HAP-1 (cell line): Measurements from ENCODE around the gene CDH22.

ENCODE experiments used
- DNase-seq, 2 experiments: peaks; one replicate each; pipeline ENCODE4 v3.0.0-alpha.2; 2016 to 2020; ENCODE audit warnings: low spot score in 2 of 2
- H3K27me3 ChIP-seq: fragments of 250-450 bp; sonication (Bioruptor Pico); 2 replicates; pipeline ENCODE4 v1.5.1; 2020; ENCODE audit warnings: low read depth, mild to moderate bottlenecking, moderate library complexity
- H3K36me3 ChIP-seq: fragments of 250-450 bp; sonication (Bioruptor Pico); replicated peaks from 2 replicates; pipeline ENCODE4 v1.5.1; 2020; ENCODE audit warnings: mild to moderate bottlenecking
- H3K4me1 ChIP-seq: fragments of 250-450 bp; sonication (Bioruptor Pico); 2 replicates; pipeline ENCODE4 v1.5.1; 2020; ENCODE audit warnings: mild to moderate bottlenecking
- H3K4me3 ChIP-seq: fragments of 250-450 bp; sonication (Bioruptor Pico); 2 replicates; pipeline ENCODE4 v1.5.1; 2020; ENCODE audit warnings: mild to moderate bottlenecking, moderate library complexity
- H3K9me3 ChIP-seq: fragments of 250-450 bp; sonication (Bioruptor Pico); 2 replicates; pipeline ENCODE4 v1.5.1; 2020; ENCODE audit warnings: mild to moderate bottlenecking, moderate library complexity
- in situ Hi-C: fragments of 300-500 bp; cut with MboI; formaldehyde crosslinking; loops from 3 replicates; pipeline ENCODE4 v1.14.3; 2020; ENCODE audit warnings: low sequenced_read_pairs, inconsistent platforms, mixed read lengths

CDH22 gene

GRCh38 chr20:46257887-46258286, 50.4 kb downstream of the CDH22 start:
- H3K9me3 ChIP-seq, result no peaks in the 10 kb centered on the region
- H3K27me3 ChIP-seq, result peaks cover 16% of the 10 kb centered on the region
- H3K4me1 ChIP-seq, result no peaks in the 10 kb centered on the region
- no peaks in the 10 kb centered on the region for H3K36me3 ChIP-seq
- H3K4me3 ChIP-seq, result no peak overlapping the region
- no peak for DNase-seq
- in situ Hi-C loops, result no loop called here

- in situ Hi-C loops, result no loop called here
- peaks cover 27% of the 10 kb centered on the region for H3K27me3 ChIP-seq
- DNase-seq, result no peak
- no peak overlapping the region for H3K4me3 ChIP-seq
- no peaks in the 10 kb centered on the region for H3K9me3 ChIP-seq
- H3K4me1 ChIP-seq, result no peaks in the 10 kb centered on the region
- H3K36me3 ChIP-seq, result no peaks in the 10 kb centered on the region
These were observed 52.0 kb downstream of the CDH22 start for GRCh38 chr20:46256293-46256692.

- H3K9me3 ChIP-seq, result no peaks in the 10 kb centered on the region
- no peaks in the 10 kb centered on the region for H3K4me1 ChIP-seq
- DNase-seq, result peak in 1 of 2 experiments; percentile 72
- H3K4me3 ChIP-seq, result no peak overlapping the region
- peaks cover 29% of the 10 kb centered on the region for H3K27me3 ChIP-seq
- H3K36me3 ChIP-seq, result no peaks in the 10 kb centered on the region
- in situ Hi-C loops, result no loop called here
These were observed 52.7 kb downstream of the CDH22 start for GRCh38 chr20:46255440-46256104.

GRCh38 chr20:46253391-46253790, 54.9 kb downstream of the CDH22 start:
- no peak overlapping the region for H3K4me3 ChIP-seq
- no peaks in the 10 kb centered on the region for H3K9me3 ChIP-seq
- no peaks in the 10 kb centered on the region for H3K4me1 ChIP-seq
- no peaks in the 10 kb centered on the region for H3K36me3 ChIP-seq
- in situ Hi-C loops, result no loop called here
- DNase-seq, result peak in 1 of 2 experiments; percentile 19
- H3K27me3 ChIP-seq, result peaks cover 35% of the 10 kb centered on the region

GRCh38 chr20:46252352-46253091, 55.8 kb downstream of the CDH22 start:
- in situ Hi-C loops, result no loop called here
- Histone ChIP-seq H3K36me3 (no peaks in the 10 kb centered on the region), H3K4me3 (no peak overlapping the region), H3K4me1 (no peaks in the 10 kb centered on the region), H3K9me3 (no peaks in the 10 kb centered on the region), H3K27me3 (peaks cover 38% of the 10 kb centered on the region)
- no peak for DNase-seq

- in situ Hi-C loops, result no loop called here
- Histone ChIP-seq H3K27me3 (peaks cover 51% of the 10 kb centered on the region), H3K4me3 (no peak overlapping the region), H3K4me1 (no peaks in the 10 kb centered on the region), H3K9me3 (no peaks in the 10 kb centered on the region), H3K36me3 (no peaks in the 10 kb centered on the region)
- no peak for DNase-seq
These were observed 57.1 kb downstream of the CDH22 start for GRCh38 chr20:46251211-46251673.

GRCh38 chr20:46250772-46251171, 57.5 kb downstream of the CDH22 start:
- H3K4me3 ChIP-seq, result no peak overlapping the region
- no peak for DNase-seq
- in situ Hi-C loops, result no loop called here
- H3K4me1 ChIP-seq, result no peaks in the 10 kb centered on the region
- H3K9me3 ChIP-seq, result no peaks in the 10 kb centered on the region
- no peaks in the 10 kb centered on the region for H3K36me3 ChIP-seq
- peaks cover 56% of the 10 kb centered on the region for H3K27me3 ChIP-seq

GRCh38 chr20:46249671-46250070, 58.6 kb downstream of the CDH22 start:
- in situ Hi-C loops, result no loop called here
- no peaks in the 10 kb centered on the region for H3K36me3 ChIP-seq
- H3K4me1 ChIP-seq, result no peaks in the 10 kb centered on the region
- H3K4me3 ChIP-seq, result no peak overlapping the region
- DNase-seq, result no peak
- peaks cover 66% of the 10 kb centered on the region for H3K27me3 ChIP-seq
- H3K9me3 ChIP-seq, result no peaks in the 10 kb centered on the region

GRCh38 chr20:46246559-46246958, 61.7 kb downstream of the CDH22 start:
- H3K36me3 ChIP-seq, result no peaks in the 10 kb centered on the region
- no peaks in the 10 kb centered on the region for H3K4me1 ChIP-seq
- H3K27me3 ChIP-seq, result peaks cover 52% of the 10 kb centered on the region
- in situ Hi-C loops, result no loop called here
- H3K9me3 ChIP-seq, result no peaks in the 10 kb centered on the region
- no peak overlapping the region for H3K4me3 ChIP-seq
- DNase-seq, result no peak

GRCh38 chr20:46243707-46244628, 64.3 kb downstream of the CDH22 start:
- H3K36me3 ChIP-seq, result no peaks in the 10 kb centered on the region
- no peaks in the 10 kb centered on the region for H3K4me1 ChIP-seq
- in situ Hi-C loops, result no loop called here
- no peaks in the 10 kb centered on the region for H3K9me3 ChIP-seq
- no peak overlapping the region for H3K4me3 ChIP-seq
- DNase-seq, result no peak
- peaks cover 42% of the 10 kb centered on the region for H3K27me3 ChIP-seq

GRCh38 chr20:46242390-46242789, 65.9 kb downstream of the CDH22 start:
- H3K36me3 ChIP-seq, result no peaks in the 10 kb centered on the region
- H3K4me3 ChIP-seq, result no peak overlapping the region
- in situ Hi-C loops, result no loop called here
- H3K4me1 ChIP-seq, result no peaks in the 10 kb centered on the region
- H3K27me3 ChIP-seq, result peaks cover 32% of the 10 kb centered on the region
- H3K9me3 ChIP-seq, result no peaks in the 10 kb centered on the region
- DNase-seq, result no peak

- no peaks in the 10 kb centered on the region for H3K36me3 ChIP-seq
- in situ Hi-C loops, result no loop called here
- no peaks in the 10 kb centered on the region for H3K9me3 ChIP-seq
- H3K4me3 ChIP-seq, result no peak overlapping the region
- H3K27me3 ChIP-seq, result peaks cover 17% of the 10 kb centered on the region
- no peak for DNase-seq
- no peaks in the 10 kb centered on the region for H3K4me1 ChIP-seq
These were observed 67.4 kb downstream of the CDH22 start for GRCh38 chr20:46240881-46241280.

- Histone ChIP-seq H3K27me3 (peaks cover 9% of the 10 kb centered on the region), H3K4me1 (no peaks in the 10 kb centered on the region), H3K4me3 (no peak overlapping the region), H3K36me3 (no peaks in the 10 kb centered on the region), H3K9me3 (no peaks in the 10 kb centered on the region)
- in situ Hi-C loops, result no loop called here
- DNase-seq, result no peak
These were observed 68.2 kb downstream of the CDH22 start for GRCh38 chr20:46240065-46240464.
